Osteoblast (primary cell): Measurements from ENCODE around the gene CCDC87. TPM values are rescaled to one million over a fixed set of nuclear protein-coding genes. Genes with fewer than 3 reads are reported as not detected.
"Not testable (repeated sequence)": the region's sequence is repeated elsewhere in the genome, so short reads cannot be mapped to it uniquely, and the experiment has no call there.

ENCODE experiments used
- DNase-seq: peaks from one replicate; pipeline ENCODE4 v3.0.0; 2011; ENCODE audit warnings: low spot score, mixed read lengths; ENCODE audit not compliant: insufficient read length; ENCODE audit errors: missing footprints
- H2AFZ ChIP-seq: 2 replicates; pipeline ENCODE4 v1.6.0; 2011; ENCODE audit warnings: mild to moderate bottlenecking, low read length
- H3K27ac ChIP-seq: 2 replicates; pipeline ENCODE4 v1.5.1; 2011; ENCODE audit warnings: mild to moderate bottlenecking, low read depth, low read length, moderate library complexity
- H3K27me3 ChIP-seq: 2 replicates; pipeline ENCODE4 v1.6.0; 2012; ENCODE audit warnings: mild to moderate bottlenecking, control low read depth, inconsistent platforms, low read length, moderate library complexity; ENCODE audit not compliant: insufficient read depth
- H3K36me3 ChIP-seq: 2 replicates; pipeline ENCODE4 v1.5.1; 2011; ENCODE audit warnings: mild to moderate bottlenecking, low read length, control low read depth, moderate library complexity; ENCODE audit not compliant: insufficient read depth
- H3K4me1 ChIP-seq: 2 replicates; pipeline ENCODE4 v1.5.1; 2011; ENCODE audit warnings: mild to moderate bottlenecking, low read length, control low read depth, moderate library complexity; ENCODE audit not compliant: insufficient read depth
- H3K4me2 ChIP-seq: 2 replicates; pipeline ENCODE4 v1.6.0; 2011; ENCODE audit warnings: mild to moderate bottlenecking, low read length; ENCODE audit not compliant: insufficient read depth
- H3K4me3 ChIP-seq: fragments of 200-600 bp; sonication (generic); 3 replicates; pipeline ENCODE4 v1.5.1; 2012; ENCODE audit warnings: mild to moderate bottlenecking, low read length, inconsistent platforms; ENCODE audit not compliant: insufficient read depth
- H3K79me2 ChIP-seq: 2 replicates; pipeline ENCODE4 v1.6.0; 2012; ENCODE audit warnings: mild to moderate bottlenecking, low read length, control low read depth, inconsistent platforms; ENCODE audit not compliant: insufficient read depth
- H3K9me3 ChIP-seq: 2 replicates; pipeline ENCODE4 v1.5.1; 2011; ENCODE audit warnings: low read depth, low read length, control low read depth
- H4K20me1 ChIP-seq: 2 replicates; pipeline ENCODE4 v1.6.0; 2012; ENCODE audit warnings: mild to moderate bottlenecking, low read length, control low read depth; ENCODE audit not compliant: insufficient read depth
- CTCF ChIP-seq: IDR thresholded peaks from 2 replicates; pipeline ENCODE4 v1.5.1; 2011; ENCODE audit warnings: mild to moderate bottlenecking, low read depth, low read length, moderate library complexity; ENCODE audit errors: extremely low read depth
- small RNA-seq: library from RNA; depleted of rRNA; stranded (forward); fragments of <200 nt; gene quantifications from one replicate; pipeline ENCODE3, GENCODE V24; 2012
- total RNA-seq: library from RNA; depleted of rRNA; stranded (reverse); fragments of >200 nt; gene quantifications from 2 replicates; pipeline ENCODE4 v1.2.3, GENCODE V29; 2012

Gene CCDC87
- total RNA-seq, 1 donor, result 1.1 TPM

DNA sequence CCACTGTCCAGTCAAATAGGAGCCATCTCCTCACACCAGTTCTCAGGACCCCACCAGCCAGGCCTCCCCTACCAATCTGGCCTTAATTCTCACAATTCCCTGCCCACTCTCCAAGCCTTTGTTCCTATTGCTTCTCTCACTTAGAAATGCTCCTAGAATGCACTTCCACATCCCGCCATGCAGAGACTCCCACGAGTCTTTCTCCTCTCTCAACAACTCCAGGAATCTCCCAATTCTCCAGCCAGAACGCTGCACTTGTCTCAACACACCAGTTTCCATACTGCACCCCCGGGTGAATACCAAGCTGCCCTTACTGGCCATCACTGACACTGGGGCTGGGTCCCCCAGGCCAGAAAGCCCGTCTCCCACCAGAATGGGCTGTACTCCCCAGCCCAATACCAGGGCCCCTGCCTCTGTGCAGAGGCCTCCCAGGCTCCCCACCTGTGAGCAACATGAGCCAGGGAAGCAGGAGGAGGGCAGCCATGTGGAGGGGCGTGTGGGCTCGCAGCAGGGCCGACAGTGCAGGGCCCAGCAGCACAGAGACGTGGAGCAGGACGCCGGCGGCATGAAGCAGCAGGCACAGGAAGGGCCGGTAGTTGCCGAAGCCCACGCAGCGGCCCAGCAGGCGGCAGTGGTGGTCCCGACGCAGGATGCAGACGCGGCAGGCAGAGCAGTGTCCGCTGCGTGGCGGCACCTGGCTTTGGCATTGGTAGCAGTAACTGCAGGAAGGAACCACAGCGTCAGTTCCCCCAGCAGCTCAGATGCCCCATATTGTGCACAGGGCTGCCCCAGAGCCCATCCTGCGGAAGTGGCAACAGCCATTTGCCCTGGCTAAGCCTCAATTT is 49.4 kb downstream of the CCDC87 start:
- Histone ChIP-seq H3K9me3 (no peaks in the 10 kb centered on the region), H3K4me3 (peak overlapping the region; percentile 7), H3K36me3 (peaks cover 16% of the 10 kb centered on the region), H3K4me1 (peaks cover 20% of the 10 kb centered on the region), H4K20me1 (peaks cover 5% of the 10 kb centered on the region), H3K4me2 (peak overlapping the region; percentile 60), H2AFZ (peak overlapping the region; percentile 47), H3K27ac (peak overlapping the region; percentile 15), H3K27me3 (peaks cover 13% of the 10 kb centered on the region), H3K79me2 (peaks cover 4% of the 10 kb centered on the region)
- DNase-seq, result peak; percentile 88
- TF ChIP-seq CTCF, result peak; percentile 44

- Histone ChIP-seq H3K4me3 (no peak overlapping the region), H2AFZ (no peak overlapping the region)
- TF ChIP-seq CTCF, result no peak
These were observed 50.5 kb downstream of the CCDC87 start for GRCh38 chr11:66542362-66542761.

GRCh38 chr11:66541892-66542291 is 51.0 kb downstream of the CCDC87 start:
- peaks cover 4% of the 10 kb centered on the region for H3K79me2 ChIP-seq
- H3K4me3 ChIP-seq, result no peak overlapping the region
- H3K27ac ChIP-seq, result no peak overlapping the region
- H3K27me3 ChIP-seq, result peaks cover 5% of the 10 kb centered on the region
- peaks cover 16% of the 10 kb centered on the region for H3K36me3 ChIP-seq
- no peaks in the 10 kb centered on the region for H3K9me3 ChIP-seq
- peak; percentile 68 for DNase-seq
- TF ChIP-seq CTCF, result no peak
- peaks cover 20% of the 10 kb centered on the region for H3K4me1 ChIP-seq
- H3K4me2 ChIP-seq, result no peak overlapping the region
- peaks cover 5% of the 10 kb centered on the region for H4K20me1 ChIP-seq
- H2AFZ ChIP-seq, result no peak overlapping the region

More at GRCh38 chr11:66542362-66542761, 50.5 kb downstream of the CCDC87 start:
- H3K9me3 ChIP-seq, result no peaks in the 10 kb centered on the region
- H4K20me1 ChIP-seq, result peaks cover 5% of the 10 kb centered on the region
- H3K27me3 ChIP-seq, result peaks cover 5% of the 10 kb centered on the region
- peak; percentile 86 for DNase-seq
- no peak overlapping the region for H3K4me2 ChIP-seq
- peaks cover 4% of the 10 kb centered on the region for H3K79me2 ChIP-seq
- peaks cover 16% of the 10 kb centered on the region for H3K36me3 ChIP-seq
- H3K27ac ChIP-seq, result no peak overlapping the region
- H3K4me1 ChIP-seq, result peaks cover 20% of the 10 kb centered on the region

DNA sequence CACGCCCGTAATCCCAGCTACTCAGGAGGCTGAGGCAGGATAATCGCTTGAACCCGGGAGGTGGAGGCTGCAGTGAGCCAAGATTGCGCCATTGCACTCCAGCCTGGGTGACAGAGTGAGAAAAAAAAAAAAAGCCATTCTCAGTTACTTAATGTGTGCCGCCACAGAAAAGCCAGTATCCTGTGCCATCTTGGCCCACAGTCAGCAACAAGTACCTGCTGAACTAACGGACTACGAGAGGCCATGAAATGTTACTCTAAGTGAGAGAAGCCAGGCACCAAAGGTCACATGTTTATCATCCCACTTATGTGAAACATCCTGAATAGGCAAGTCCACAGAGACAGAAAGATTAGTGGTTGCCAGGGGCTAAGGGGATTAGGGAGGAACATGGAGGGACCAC is 52.3 kb downstream of the CCDC87 start:
- DNase-seq, H3K9me3 ChIP-seq, H4K20me1 ChIP-seq, H3K27me3 ChIP-seq, H3K79me2 ChIP-seq, H3K27ac ChIP-seq, H2AFZ ChIP-seq, H3K4me3 ChIP-seq, H3K4me2 ChIP-seq: not testable (repeated sequence)
- peaks cover 20% of the 10 kb centered on the region for H3K36me3 ChIP-seq
- H3K4me1 ChIP-seq, result peaks cover 17% of the 10 kb centered on the region

Small RNA genes lying within 50 kb of the gene (small RNA-seq; reads per million reads assigned to genes)
- not detected for gene RNU4-39P

Other genes with a start within 250 kb of the CCDC87 start
- 43.0 and 43.1 TPM in 2 replicates for gene BRMS1, start 248.0 kb downstream of the CCDC87 start, total RNA-seq
- 20.6 and 21.2 TPM in 2 replicates for gene B4GAT1, start 245.4 kb downstream of the CCDC87 start, total RNA-seq
- under 0.01 and 0.29 TPM in 2 replicates for gene SLC29A2, start 221.3 kb downstream of the CCDC87 start, total RNA-seq
- gene NPAS4, start 172.0 kb downstream of the CCDC87 start, total RNA-seq, result 0.36 TPM in 1 of 2 replicates, not detected in the other
- 31.5 and 33.3 TPM in 2 replicates for gene MRPL11, start 154.2 kb downstream of the CCDC87 start, total RNA-seq
- gene PELI3, start 126.2 kb downstream of the CCDC87 start, total RNA-seq, result 18.9 and 19.2 TPM in 2 replicates
- gene DPP3, start 112.6 kb downstream of the CCDC87 start, total RNA-seq, result 35.8 and 36.5 TPM in 2 replicates
- gene BBS1, start 82.4 kb downstream of the CCDC87 start, total RNA-seq, result 39.2 and 43.8 TPM in 2 replicates
- gene ZDHHC24, start 47.0 kb downstream of the CCDC87 start, total RNA-seq, result 9.4 and 10.5 TPM in 2 replicates
- gene ACTN3, start 46.2 kb downstream of the CCDC87 start, total RNA-seq, result under 0.01 TPM in 1 of 2 replicates, not detected in the other
- gene CTSF, start 24.5 kb downstream of the CCDC87 start, total RNA-seq, result 41.3 and 45.6 TPM in 2 replicates
- 35.8 and 43.3 TPM in 2 replicates for gene CCS, start 122 bp upstream of the CCDC87 start, total RNA-seq
- 22.4 and 25.3 TPM in 2 replicates for gene RBM14, start 23.6 kb upstream of the CCDC87 start, total RNA-seq
- 80.4 and 84.0 TPM in 2 replicates for gene RBM4, start 45.6 kb upstream of the CCDC87 start, total RNA-seq
- gene RBM4B, start 84.8 kb upstream of the CCDC87 start, total RNA-seq, result 19.2 and 21.8 TPM in 2 replicates
- 0.88 and 2.2 TPM in 2 replicates for gene SPTBN2, start 136.2 kb upstream of the CCDC87 start, total RNA-seq